HepG2 (cell line): Measurements from ENCODE around the gene SIK2. TPM values are rescaled to one million over a fixed set of nuclear protein-coding genes. Genes with fewer than 3 reads are reported as not detected.

ENCODE experiments used
- BCL6 ChIP-seq: IDR thresholded peaks from 2 replicates; pipeline ENCODE4 v1.6.1; 2016; ENCODE audit warnings: missing genetic modification reagents, missing compliant biosample characterization
- CCAR2 ChIP-seq: fragments of 200-400 bp; formaldehyde crosslinking; optimal IDR thresholded peaks from 2 replicates; pipeline ENCODE3; 2018; ENCODE audit warnings: low read depth, mild to moderate bottlenecking, low read length, moderate library complexity
- CHCHD3 ChIP-seq: sonication (generic); formaldehyde crosslinking; IDR thresholded peaks from 2 replicates; pipeline ENCODE4 v1.8.0; 2022; ENCODE audit warnings: mild to moderate bottlenecking, missing genetic modification reagents, moderate library complexity
- DMAP1 ChIP-seq: IDR thresholded peaks from 2 replicates; pipeline ENCODE4 v1.6.1; 2016
- GATAD2A ChIP-seq: IDR thresholded peaks from 2 replicates; pipeline ENCODE4 v1.6.1; 2016
- HDAC6 ChIP-seq: fragments of 200-600 bp; sonication (generic); IDR thresholded peaks from 2 replicates; pipeline ENCODE4 v1.7.0; 2017; ENCODE audit warnings: mild to moderate bottlenecking, antibody characterized with exemption, low read length, low read depth
- KDM4B ChIP-seq: sonication (generic); formaldehyde crosslinking; IDR thresholded peaks from 2 replicates; pipeline ENCODE4 v1.4.0; 2020; ENCODE audit warnings: missing genetic modification reagents
- KLF12 ChIP-seq: sonication (generic); formaldehyde crosslinking; IDR thresholded peaks from 2 replicates; pipeline ENCODE4 v1.4.0; 2020; ENCODE audit warnings: missing genetic modification reagents, borderline replicate concordance
- NCOA1 ChIP-seq: sonication (generic); formaldehyde crosslinking; IDR thresholded peaks from 2 replicates; pipeline ENCODE4 v1.9.0; 2021; ENCODE audit warnings: missing genetic modification reagents
- NCOA5 ChIP-seq: sonication (generic); formaldehyde crosslinking; IDR thresholded peaks from 2 replicates; pipeline ENCODE4 v1.4.0; 2020; ENCODE audit warnings: missing genetic modification reagents
- NCOR1 ChIP-seq: fragments of 200-600 bp; sonication (generic); IDR thresholded peaks from 2 replicates; pipeline ENCODE4 v1.7.0; 2017; ENCODE audit warnings: antibody characterized with exemption, low read length, borderline replicate concordance
- NR2F6 ChIP-seq, 2 experiments: IDR thresholded peaks; 2 replicates each; pipeline ENCODE4 v1.6.1; 2016; ENCODE audit warnings: antibody characterized with exemption in 1 of 2, mild to moderate bottlenecking in 1 of 2
- PHF21A ChIP-seq: sonication (generic); formaldehyde crosslinking; IDR thresholded peaks from 2 replicates; pipeline ENCODE4 v1.5.0; 2020; ENCODE audit warnings: mild to moderate bottlenecking, missing genetic modification reagents
- REXO4 ChIP-seq: sonication (generic); formaldehyde crosslinking; IDR thresholded peaks from 2 replicates; pipeline ENCODE4 v1.8.0; 2022; ENCODE audit warnings: missing genetic modification reagents, mild to moderate bottlenecking, borderline replicate concordance
- SOX5 ChIP-seq: IDR thresholded peaks from 2 replicates; pipeline ENCODE4 v1.6.1; 2016; ENCODE audit warnings: borderline replicate concordance
- XRCC5 ChIP-seq: fragments of 200-400 bp; formaldehyde crosslinking; optimal IDR thresholded peaks from 2 replicates; pipeline ENCODE3; 2017; ENCODE audit warnings: mild to moderate bottlenecking, low read length
- YEATS4 ChIP-seq: sonication (generic); formaldehyde crosslinking; IDR thresholded peaks from 2 replicates; pipeline ENCODE4 v1.4.0; 2020; ENCODE audit warnings: missing genetic modification reagents, borderline replicate concordance
- ZBTB21 ChIP-seq: sonication (generic); formaldehyde crosslinking; IDR thresholded peaks from 2 replicates; pipeline ENCODE4 v1.4.0; 2020; ENCODE audit warnings: missing genetic modification reagents
- ZBTB7A ChIP-seq: sonication (generic); formaldehyde crosslinking; IDR thresholded peaks from 2 replicates; pipeline ENCODE4 v1.8.0; 2022; ENCODE audit warnings: mild to moderate bottlenecking, missing genetic modification reagents
- ZFP1 ChIP-seq: IDR thresholded peaks from 2 replicates; pipeline ENCODE4 v1.6.1; 2016
- ZNF614 ChIP-seq: IDR thresholded peaks from 2 replicates; pipeline ENCODE4 v1.6.1; 2018; ENCODE audit warnings: missing biosample characterization, missing genetic modification reagents, inconsistent platforms, borderline replicate concordance
- ZNF850 ChIP-seq: sonication (generic); formaldehyde crosslinking; conservative IDR thresholded peaks from 2 replicates; pipeline ENCODE4 v1.9.0; 2021; ENCODE audit warnings: mild to moderate bottlenecking, missing genetic modification reagents
- polyA plus RNA-seq, 8 experiments: library from polyadenylated mRNA; depleted of rRNA in 3 of 8; stranded (reverse) in 7 of 8; unstranded in 1 of 8; fragments of >200 nt; fragmentation: Illumina TruSeq in 4 of 8; extraction: Trizol in 4 of 8; gene quantifications; 2 replicates each; pipeline versions ENCODE4 v1.2.1 to v1.2.3, GENCODE V29; 2011 to 2016; ENCODE audit warnings: low read depth in 4 of 8, missing spikeins in 1 of 8, mixed read lengths in 1 of 8; ENCODE audit not compliant: insufficient read depth in 1 of 8
- total RNA-seq, 5 experiments: library from RNA; depleted of rRNA; stranded (reverse); fragments of >200 nt; fragmentation: Illumina TruSeq; extraction: Trizol; gene quantifications; 2 replicates each; pipeline ENCODE4 v1.2.3, GENCODE V29; 2016; ENCODE audit warnings: low read depth in 1 of 5
- TF ChIP-seq, protein P1 (sequence below): sonication (generic); formaldehyde crosslinking; IDR thresholded peaks from 2 replicates; pipeline ENCODE4 v1.5.1; 2020; ENCODE audit warnings: missing genetic modification reagents, mild to moderate bottlenecking, borderline replicate concordance
- TF ChIP-seq, protein P2 (sequence below): sonication (generic); formaldehyde crosslinking; IDR thresholded peaks from 2 replicates; pipeline ENCODE4 v1.5.1; 2020; ENCODE audit warnings: mild to moderate bottlenecking, missing genetic modification reagents
- TF ChIP-seq, protein P3 (sequence below): sonication (generic); formaldehyde crosslinking; IDR thresholded peaks from 2 replicates; pipeline ENCODE4 v1.5.0; 2020; ENCODE audit warnings: mild to moderate bottlenecking, missing genetic modification reagents

SIK2 gene
- total and polyA plus RNA-seq, 2 of the 13 experiments (the other 11 are each of a cell fraction or from before 2014, with no cell fraction given) = 8.1 to 15.4 TPM

DNA sequence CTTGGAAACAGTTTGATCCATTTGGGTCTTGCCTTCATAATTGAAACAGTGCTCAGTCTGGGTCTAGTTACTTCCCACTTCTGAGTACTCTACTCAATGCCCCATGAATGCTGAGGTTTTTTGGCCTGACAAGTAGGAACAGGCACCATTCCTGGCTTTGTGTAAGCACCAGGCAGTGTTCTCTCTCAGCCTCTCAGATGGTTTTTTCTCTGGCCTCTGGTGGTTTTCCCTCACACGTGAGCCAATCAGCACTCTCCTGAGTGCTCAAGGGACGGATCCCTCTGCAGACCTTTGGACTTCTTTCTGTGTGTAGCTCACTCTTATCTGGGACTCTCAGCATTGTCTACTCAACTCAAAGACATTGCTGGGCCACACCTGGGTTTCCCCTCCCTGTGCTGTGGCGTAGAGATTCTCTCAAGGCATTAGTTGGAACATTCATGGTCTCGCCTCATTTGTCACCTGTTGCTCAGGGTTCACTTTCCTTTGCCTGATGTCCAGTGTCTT is 21.3 kb downstream of the SIK2 start (continued):
- TF ChIP-seq, protein P1, sequence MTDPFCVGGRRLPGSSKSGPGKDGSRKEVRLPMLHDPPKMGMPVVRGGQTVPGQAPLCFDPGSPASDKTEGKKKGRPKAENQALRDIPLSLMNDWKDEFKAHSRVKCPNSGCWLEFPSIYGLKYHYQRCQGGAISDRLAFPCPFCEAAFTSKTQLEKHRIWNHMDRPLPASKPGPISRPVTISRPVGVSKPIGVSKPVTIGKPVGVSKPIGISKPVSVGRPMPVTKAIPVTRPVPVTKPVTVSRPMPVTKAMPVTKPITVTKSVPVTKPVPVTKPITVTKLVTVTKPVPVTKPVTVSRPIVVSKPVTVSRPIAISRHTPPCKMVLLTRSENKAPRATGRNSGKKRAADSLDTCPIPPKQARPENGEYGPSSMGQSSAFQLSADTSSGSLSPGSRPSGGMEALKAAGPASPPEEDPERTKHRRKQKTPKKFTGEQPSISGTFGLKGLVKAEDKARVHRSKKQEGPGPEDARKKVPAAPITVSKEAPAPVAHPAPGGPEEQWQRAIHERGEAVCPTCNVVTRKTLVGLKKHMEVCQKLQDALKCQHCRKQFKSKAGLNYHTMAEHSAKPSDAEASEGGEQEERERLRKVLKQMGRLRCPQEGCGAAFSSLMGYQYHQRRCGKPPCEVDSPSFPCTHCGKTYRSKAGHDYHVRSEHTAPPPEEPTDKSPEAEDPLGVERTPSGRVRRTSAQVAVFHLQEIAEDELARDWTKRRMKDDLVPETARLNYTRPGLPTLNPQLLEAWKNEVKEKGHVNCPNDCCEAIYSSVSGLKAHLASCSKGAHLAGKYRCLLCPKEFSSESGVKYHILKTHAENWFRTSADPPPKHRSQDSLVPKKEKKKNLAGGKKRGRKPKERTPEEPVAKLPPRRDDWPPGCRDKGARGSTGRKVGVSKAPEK (CRISPR knock-in tag) = no peak
- peak; percentile 63; the same call in 1 of the 2 replicates for TF ChIP-seq SOX5
- TF ChIP-seq, protein P2, sequence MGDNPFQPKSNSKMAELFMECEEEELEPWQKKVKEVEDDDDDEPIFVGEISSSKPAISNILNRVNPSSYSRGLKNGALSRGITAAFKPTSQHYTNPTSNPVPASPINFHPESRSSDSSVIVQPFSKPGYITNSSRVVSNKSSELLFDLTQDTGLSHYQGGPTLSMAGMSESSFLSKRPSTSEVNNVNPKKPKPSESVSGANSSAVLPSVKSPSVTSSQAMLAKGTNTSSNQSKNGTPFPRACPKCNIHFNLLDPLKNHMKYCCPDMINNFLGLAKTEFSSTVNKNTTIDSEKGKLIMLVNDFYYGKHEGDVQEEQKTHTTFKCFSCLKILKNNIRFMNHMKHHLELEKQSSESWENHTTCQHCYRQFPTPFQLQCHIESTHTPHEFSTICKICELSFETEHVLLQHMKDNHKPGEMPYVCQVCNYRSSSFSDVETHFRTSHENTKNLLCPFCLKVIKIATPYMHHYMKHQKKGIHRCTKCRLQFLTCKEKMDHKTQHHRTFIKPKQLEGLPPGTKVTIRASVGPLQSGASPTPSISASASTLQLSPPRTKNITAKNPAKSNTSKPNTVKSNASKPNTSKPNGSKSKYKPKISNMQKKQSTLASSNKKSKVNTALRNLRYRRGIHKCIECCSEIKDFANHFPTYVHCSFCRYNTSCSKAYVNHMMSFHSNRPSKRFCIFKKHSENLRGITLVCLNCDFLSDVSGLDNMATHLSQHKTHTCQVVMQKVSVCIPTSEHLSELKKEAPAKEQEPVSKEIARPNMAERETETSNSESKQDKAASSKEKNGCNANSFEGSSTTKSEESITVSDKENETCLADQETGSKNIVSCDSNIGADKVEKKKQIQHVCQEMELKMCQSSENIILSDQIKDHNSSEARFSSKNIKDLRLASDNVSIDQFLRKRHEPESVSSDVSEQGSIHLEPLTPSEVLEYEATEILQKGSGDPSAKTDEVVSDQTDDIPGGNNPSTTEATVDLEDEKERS = no peak
- peak; percentile 51; the same call in 1 of the 2 replicates for TF ChIP-seq ZNF614 (CRISPR knock-in tag)
- TF ChIP-seq HDAC6 = no peak
- no peak for TF ChIP-seq ZNF850 (CRISPR knock-in tag)
- TF ChIP-seq YEATS4 (CRISPR knock-in tag) = no peak
- no peak for TF ChIP-seq DMAP1 (CRISPR knock-in tag)
- no peak for TF ChIP-seq REXO4 (CRISPR knock-in tag)
- peak; percentile 60; the same call in 1 of the 2 replicates for TF ChIP-seq GATAD2A
- no peak for TF ChIP-seq NCOA5 (CRISPR knock-in tag)
- TF ChIP-seq ZBTB21 (CRISPR knock-in tag) = no peak
- no peak for TF ChIP-seq NCOA1
- no peak for TF ChIP-seq KDM4B (CRISPR knock-in tag)
- TF ChIP-seq NCOR1 = peak; percentile 5; the same call in 1 of the 2 replicates
- peak; percentile 67; the same call in 1 of the 2 replicates for TF ChIP-seq PHF21A
- TF ChIP-seq NR2F6 (IDR thresholded peaks at IDR 0.05) = no peak
- TF ChIP-seq NR2F6 (CRISPR knock-in tag; IDR thresholded peaks at IDR 0.05) = no peak
- no peak for TF ChIP-seq CCAR2
- TF ChIP-seq ZBTB7A = no peak
- TF ChIP-seq, protein P3, sequence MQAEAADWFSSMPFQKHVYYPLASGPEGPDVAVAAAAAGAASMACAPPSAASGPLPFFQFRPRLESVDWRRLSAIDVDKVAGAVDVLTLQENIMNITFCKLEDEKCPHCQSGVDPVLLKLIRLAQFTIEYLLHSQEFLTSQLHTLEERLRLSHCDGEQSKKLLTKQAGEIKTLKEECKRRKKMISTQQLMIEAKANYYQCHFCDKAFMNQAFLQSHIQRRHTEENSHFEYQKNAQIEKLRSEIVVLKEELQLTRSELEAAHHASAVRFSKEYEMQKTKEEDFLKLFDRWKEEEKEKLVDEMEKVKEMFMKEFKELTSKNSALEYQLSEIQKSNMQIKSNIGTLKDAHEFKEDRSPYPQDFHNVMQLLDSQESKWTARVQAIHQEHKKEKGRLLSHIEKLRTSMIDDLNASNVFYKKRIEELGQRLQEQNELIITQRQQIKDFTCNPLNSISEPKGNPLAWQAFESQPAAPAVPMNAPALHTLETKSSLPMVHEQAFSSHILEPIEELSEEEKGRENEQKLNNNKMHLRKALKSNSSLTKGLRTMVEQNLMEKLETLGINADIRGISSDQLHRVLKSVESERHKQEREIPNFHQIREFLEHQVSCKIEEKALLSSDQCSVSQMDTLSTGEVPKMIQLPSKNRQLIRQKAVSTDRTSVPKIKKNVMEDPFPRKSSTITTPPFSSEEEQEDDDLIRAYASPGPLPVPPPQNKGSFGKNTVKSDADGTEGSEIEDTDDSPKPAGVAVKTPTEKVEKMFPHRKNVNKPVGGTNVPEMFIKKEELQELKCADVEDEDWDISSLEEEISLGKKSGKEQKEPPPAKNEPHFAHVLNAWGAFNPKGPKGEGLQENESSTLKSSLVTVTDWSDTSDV = no peak
- peak; percentile 49 for TF ChIP-seq XRCC5
- TF ChIP-seq BCL6 = no peak
- no peak for TF ChIP-seq CHCHD3 (CRISPR knock-in tag)
- no peak for TF ChIP-seq KLF12
- TF ChIP-seq ZFP1 (CRISPR knock-in tag) = no peak
